ENCODE data around the gene LCMT1.

DNA sequence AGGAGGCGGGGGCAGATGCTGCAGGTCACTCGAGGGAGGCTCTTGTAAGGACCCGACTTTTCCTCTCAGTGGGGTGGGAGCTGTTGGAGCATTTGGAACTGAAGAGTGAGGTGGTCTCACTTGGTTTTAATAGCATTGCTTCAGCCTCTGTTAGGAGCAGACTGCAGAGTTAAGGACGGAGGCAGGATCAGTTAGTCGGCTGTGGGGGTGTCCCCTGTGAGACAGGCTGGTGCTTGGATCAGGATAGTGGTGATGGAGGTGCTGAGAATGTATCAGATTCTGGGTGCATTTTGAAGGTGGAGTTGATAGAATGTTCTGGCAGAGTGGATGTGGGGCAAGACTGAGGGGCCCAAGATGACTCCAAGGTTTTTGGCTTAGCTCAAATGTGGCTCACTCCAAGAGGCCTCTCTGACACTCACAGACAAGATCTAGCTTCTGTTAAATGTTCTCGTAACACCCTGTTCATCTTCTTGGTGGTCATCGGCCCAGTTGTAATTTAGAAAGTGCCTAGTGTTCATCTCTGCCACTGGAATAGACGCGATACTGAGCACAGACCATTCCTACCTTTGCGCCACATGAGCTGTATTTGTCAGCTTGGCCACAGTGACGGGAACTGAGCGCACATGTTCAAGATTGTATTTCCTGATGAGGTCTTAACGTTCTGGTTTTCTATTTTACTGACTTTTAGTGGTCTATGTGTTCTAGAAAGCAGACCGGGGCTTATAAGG is 7.5 kb downstream of the LCMT1 start:
- TF ChIP-seq, protein P1, sequence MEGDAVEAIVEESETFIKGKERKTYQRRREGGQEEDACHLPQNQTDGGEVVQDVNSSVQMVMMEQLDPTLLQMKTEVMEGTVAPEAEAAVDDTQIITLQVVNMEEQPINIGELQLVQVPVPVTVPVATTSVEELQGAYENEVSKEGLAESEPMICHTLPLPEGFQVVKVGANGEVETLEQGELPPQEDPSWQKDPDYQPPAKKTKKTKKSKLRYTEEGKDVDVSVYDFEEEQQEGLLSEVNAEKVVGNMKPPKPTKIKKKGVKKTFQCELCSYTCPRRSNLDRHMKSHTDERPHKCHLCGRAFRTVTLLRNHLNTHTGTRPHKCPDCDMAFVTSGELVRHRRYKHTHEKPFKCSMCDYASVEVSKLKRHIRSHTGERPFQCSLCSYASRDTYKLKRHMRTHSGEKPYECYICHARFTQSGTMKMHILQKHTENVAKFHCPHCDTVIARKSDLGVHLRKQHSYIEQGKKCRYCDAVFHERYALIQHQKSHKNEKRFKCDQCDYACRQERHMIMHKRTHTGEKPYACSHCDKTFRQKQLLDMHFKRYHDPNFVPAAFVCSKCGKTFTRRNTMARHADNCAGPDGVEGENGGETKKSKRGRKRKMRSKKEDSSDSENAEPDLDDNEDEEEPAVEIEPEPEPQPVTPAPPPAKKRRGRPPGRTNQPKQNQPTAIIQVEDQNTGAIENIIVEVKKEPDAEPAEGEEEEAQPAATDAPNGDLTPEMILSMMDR (conservative IDR thresholded peaks at IDR 0.05), result no peak
- TF ChIP-seq ZFX (IDR thresholded peaks at IDR 0.05), result no peak
